Right lung (tissue), 5 donors: Measurements from ENCODE around the gene WDR33. TPM values are rescaled to one million over a fixed set of nuclear protein-coding genes. Genes with fewer than 3 reads are reported as not detected.

Experiments used
- DNase-seq, 2 donors: peaks; one replicate each; pipeline ENCODE4 v3.0.0-alpha.2; 2013
- polyA plus RNA-seq, 5 donors: library from polyadenylated mRNA; unstranded; fragments of 120-200 nt; gene quantifications; one replicate each; pipeline versions ENCODE4 v1.2.1 to v1.2.3, GENCODE V29; 2013; ENCODE audit warnings: inconsistent platforms in 1 of 5, low replicate concordance in 1 of 5; ENCODE audit not compliant: insufficient read length in 5 of 5, insufficient read depth in 1 of 5

Gene WDR33
- polyA plus RNA-seq, 5 donors: 42.1 to 61.9 (median 54.5) TPM

GRCh38 chr2:127674241-127675209, 136.4 kb downstream of the WDR33 start:
- no peak for DNase-seq

GRCh38 chr2:127673291-127674069, 137.5 kb downstream of the WDR33 start:
- DNase-seq: no peak

GRCh38 chr2:127672341-127673224, 138.4 kb downstream of the WDR33 start:
- no peak for DNase-seq

- DNase-seq: no peak
Measured at GRCh38 chr2:127671557-127672302, 139.2 kb downstream of the WDR33 start.

- DNase-seq: no peak
Measured at GRCh38 chr2:127670957-127671290, 140.0 kb downstream of the WDR33 start.

- DNase-seq: no peak
Measured at GRCh38 chr2:127670055-127670956, 140.7 kb downstream of the WDR33 start.

- no peak for DNase-seq
Measured at GRCh38 chr2:127669056-127669455, 141.9 kb downstream of the WDR33 start.

- no peak for DNase-seq
Measured at GRCh38 chr2:127665267-127665893, 145.6 kb downstream of the WDR33 start.

GRCh38 chr2:127664895-127665225, 146.1 kb downstream of the WDR33 start:
- DNase-seq: no peak

GRCh38 chr2:127664065-127664894, 146.7 kb downstream of the WDR33 start:
- no peak for DNase-seq

GRCh38 chr2:127663566-127664064, 147.4 kb downstream of the WDR33 start:
- DNase-seq: no peak

- no peak for DNase-seq
Measured at GRCh38 chr2:127662937-127663565, 147.9 kb downstream of the WDR33 start.

GRCh38 chr2:127661949-127662510, 148.9 kb downstream of the WDR33 start:
- no peak for DNase-seq

- no peak for DNase-seq
Measured at GRCh38 chr2:127661072-127661649, 149.8 kb downstream of the WDR33 start.

- no peak for DNase-seq
Measured at GRCh38 chr2:127660291-127660578, 150.7 kb downstream of the WDR33 start.

GRCh38 chr2:127659408-127660290, 151.3 kb downstream of the WDR33 start:
- DNase-seq: no peak
